Tibial nerve (tissue), 4 donors: ENCODE results near the gene CNST. TPM values are rescaled to one million over a fixed set of nuclear protein-coding genes. Genes with fewer than 3 reads are reported as not detected.

Experiments
- DNase-seq, 2 donors: peaks; one replicate each; pipeline ENCODE4 v3.0.0-alpha.2; 2019; ENCODE audit warnings: low spot score in 2 of 2
- H3K27ac ChIP-seq, 4 donors: fragments of 200-600 bp; sonication (generic) in 3 of 4; one replicate each; pipeline ENCODE4 v1.5.1; 2017 to 2019; ENCODE audit warnings: mild to moderate bottlenecking in 1 of 4
- H3K27me3 ChIP-seq, 2 donors: fragments of 200-600 bp; sonication (generic) in 1 of 2; one replicate each; pipeline versions ENCODE4 v1.5.1 to v1.6.0; 2017 to 2019
- H3K36me3 ChIP-seq, 3 donors: fragments of 200-600 bp; sonication (generic); one replicate each; pipeline ENCODE4 v1.5.1; 2018 to 2019
- H3K4me1 ChIP-seq, 4 donors: fragments of 200-600 bp; sonication (generic) in 3 of 4; one replicate each; pipeline ENCODE4 v1.5.1; 2017 to 2019
- H3K4me3 ChIP-seq, 4 donors: fragments of 200-600 bp; sonication (generic) in 3 of 4; one replicate each; pipeline ENCODE4 v1.5.1; 2017 to 2019; ENCODE audit warnings: mild to moderate bottlenecking in 1 of 4, moderate library complexity in 1 of 4
- H3K9me3 ChIP-seq, 4 donors: fragments of 200-600 bp; sonication (generic) in 3 of 4; one replicate each; pipeline ENCODE4 v1.5.1; 2017 to 2019
- EP300 ChIP-seq, 2 donors: sonication (generic); formaldehyde crosslinking; IDR thresholded peaks; one replicate each; pipeline ENCODE4 v1.6.1; 2017; ENCODE audit warnings: antibody characterized with exemption in 2 of 2, mild to moderate bottlenecking in 1 of 2
- POLR2A ChIP-seq, 2 donors: fragments of 450-650 bp; IDR thresholded peaks; one replicate each; pipeline ENCODE4 v1.6.1; 2017; ENCODE audit warnings: antibody characterized with exemption in 2 of 2, mild to moderate bottlenecking in 2 of 2, moderate library complexity in 2 of 2
- WGBS, 2 donors: methylation state at CpG; one replicate each; pipeline ENCODE4 v1.1.5; 2018; 5-methylcytosine and 5-hydroxymethylcytosine counted together
- total RNA-seq, 4 donors: library from RNA; depleted of rRNA; stranded (reverse); fragments of >200 nt; gene quantifications; one replicate each; pipeline ENCODE4 v1.1.0, GENCODE V29; 2016
- TF ChIP-seq, protein P1 (sequence below), 5 experiments: fragments of 200-600 bp in 3 of 5; fragments of 450-650 bp in 2 of 5; sonication (generic) in 3 of 5; IDR thresholded peaks; one replicate each; pipeline ENCODE4 v1.5.1; 2016 to 2019; ENCODE audit warnings: antibody characterized with exemption in 5 of 5, mild to moderate bottlenecking in 3 of 5, moderate library complexity in 2 of 5

CNST gene, protein sequence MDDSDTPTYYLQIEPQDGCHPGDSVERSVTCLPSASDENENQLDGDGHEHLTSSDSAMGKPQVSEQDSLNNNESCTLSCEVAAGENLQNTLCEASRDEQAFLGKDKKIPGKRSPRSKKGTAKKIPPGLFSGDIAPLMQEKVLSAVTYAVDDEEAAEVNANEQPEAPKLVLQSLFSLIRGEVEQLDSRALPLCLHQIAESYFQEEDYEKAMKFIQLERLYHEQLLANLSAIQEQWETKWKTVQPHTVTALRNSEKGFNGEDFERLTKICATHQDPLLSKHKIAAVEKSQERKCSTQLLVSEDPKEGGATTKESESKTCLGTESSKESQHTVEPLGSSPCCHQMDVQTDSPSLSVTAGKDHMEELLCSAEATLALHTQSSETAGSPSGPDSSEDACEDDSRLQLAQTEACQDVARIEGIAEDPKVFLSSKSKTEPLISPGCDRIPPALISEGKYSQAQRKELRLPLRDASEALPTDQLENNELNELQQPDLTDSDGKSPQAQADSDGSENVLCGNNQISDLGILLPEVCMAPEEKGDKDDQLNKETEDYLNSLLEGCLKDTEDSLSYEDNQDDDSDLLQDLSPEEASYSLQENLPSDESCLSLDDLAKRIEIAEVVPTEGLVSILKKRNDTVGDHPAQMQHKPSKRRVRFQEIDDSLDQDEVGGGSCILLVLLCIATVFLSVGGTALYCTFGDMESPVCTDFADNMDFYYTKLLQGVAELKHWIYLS
- total RNA-seq, result 10 to 100 TPM; 16.5 to 20.3 (median 17.9) TPM

DNA sequence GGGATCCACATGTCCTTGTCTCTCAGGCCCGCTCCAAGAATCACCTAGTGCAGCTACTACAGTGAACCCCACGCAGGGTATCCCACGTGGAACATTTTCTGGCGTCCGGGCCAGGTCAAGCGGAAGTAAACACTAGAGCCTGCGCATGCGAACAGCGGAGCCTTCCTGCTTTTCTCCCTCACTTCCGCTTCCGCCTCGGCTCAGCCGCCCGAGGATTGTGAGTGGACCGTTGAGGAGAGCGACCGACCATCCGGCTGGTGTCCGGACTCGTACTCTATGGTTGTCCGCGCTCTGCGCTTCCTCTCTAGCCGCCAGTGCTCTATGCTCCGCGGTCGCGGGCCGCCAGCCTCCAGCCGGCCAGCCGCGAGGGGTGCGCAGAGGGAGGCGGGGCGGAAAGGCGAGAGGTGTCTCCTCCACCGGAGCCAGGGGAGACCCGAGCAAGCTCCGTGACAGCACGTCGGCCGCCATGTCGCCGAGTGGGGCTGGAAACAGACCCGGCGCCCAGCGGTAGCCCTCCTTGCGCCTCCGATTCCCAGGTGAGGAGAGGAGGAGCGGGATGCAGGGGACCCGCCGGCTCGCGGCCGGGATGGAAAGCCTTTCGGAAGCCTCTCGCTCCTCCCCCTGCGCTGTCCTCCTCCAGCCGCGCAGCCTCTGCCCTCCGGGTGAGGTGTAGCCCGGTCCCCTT lies at the start of gene CNST, which contains the start of gene TFB2M:
CNST (plus strand) TSS at position 329 of the 685 bp plus-strand sequence. CDS start 25,107 bp downstream, outside the sequence.
TFB2M (minus strand) TSS at position 134 of the 685 bp plus-strand sequence; CDS start at position 11, 123 bp downstream.
- Histone ChIP-seq H3K27ac (peak within 1 kb of the TSS; percentile 76 to 95 (median 94)), H3K36me3 (peaks cover 0 to 18% (median 2%) of the 10 kb centered on the region in 3 donors), H3K9me3 (no peaks in the 10 kb centered on the region), H3K27me3 (no peaks in the 10 kb centered on the region), H3K4me3 (peak within 1 kb of the TSS; percentile 80 to 98 (median 92)), H3K4me1 (peaks cover 3 to 46% (median 27%) of the 10 kb centered on the region in 4 donors)
- 0 to 1% methylated on average over 38 to 44 of the region's 62 CpGs for WGBS, 2 donors
- TF ChIP-seq, protein P1, sequence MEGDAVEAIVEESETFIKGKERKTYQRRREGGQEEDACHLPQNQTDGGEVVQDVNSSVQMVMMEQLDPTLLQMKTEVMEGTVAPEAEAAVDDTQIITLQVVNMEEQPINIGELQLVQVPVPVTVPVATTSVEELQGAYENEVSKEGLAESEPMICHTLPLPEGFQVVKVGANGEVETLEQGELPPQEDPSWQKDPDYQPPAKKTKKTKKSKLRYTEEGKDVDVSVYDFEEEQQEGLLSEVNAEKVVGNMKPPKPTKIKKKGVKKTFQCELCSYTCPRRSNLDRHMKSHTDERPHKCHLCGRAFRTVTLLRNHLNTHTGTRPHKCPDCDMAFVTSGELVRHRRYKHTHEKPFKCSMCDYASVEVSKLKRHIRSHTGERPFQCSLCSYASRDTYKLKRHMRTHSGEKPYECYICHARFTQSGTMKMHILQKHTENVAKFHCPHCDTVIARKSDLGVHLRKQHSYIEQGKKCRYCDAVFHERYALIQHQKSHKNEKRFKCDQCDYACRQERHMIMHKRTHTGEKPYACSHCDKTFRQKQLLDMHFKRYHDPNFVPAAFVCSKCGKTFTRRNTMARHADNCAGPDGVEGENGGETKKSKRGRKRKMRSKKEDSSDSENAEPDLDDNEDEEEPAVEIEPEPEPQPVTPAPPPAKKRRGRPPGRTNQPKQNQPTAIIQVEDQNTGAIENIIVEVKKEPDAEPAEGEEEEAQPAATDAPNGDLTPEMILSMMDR (IDR thresholded peaks at IDR 0.05), result peak in 2 of 5 experiments; percentile 32 to 42
- TF ChIP-seq EP300 (IDR thresholded peaks at IDR 0.05) (peak; percentile 94 to 96), POLR2A (IDR thresholded peaks at IDR 0.05) (peak; percentile 64 to 76)
- peak; percentile 92 for DNase-seq

DNA sequence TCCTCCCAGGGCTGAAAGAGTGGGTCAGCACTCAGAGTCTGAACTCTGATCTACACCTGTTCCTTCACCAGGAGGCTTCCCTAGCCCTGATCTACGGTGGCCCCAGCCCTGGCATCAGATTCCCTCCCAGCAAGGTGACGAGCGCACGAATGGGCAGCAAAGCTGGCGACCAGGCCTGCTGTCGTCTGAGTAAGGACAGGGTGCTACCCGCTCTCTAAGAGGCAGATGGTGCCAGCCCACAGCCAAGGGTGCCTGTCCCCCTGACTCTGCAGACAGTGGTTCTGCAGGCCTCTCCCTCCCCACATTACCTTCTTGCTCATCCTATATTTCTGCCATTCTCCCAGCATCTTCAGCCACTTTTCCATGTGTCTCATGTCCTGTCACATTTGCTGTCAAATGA lies 48.9 kb upstream of the CNST start:
- DNase-seq, result no peak
- Histone ChIP-seq H3K4me3 (no peak overlapping the region), H3K27ac (no peak overlapping the region), H3K9me3 (peaks cover 0 to 50% (median 7%) of the 10 kb centered on the region in 4 donors), H3K4me1 (no peaks in the 10 kb centered on the region), H3K27me3 (no peaks in the 10 kb centered on the region), H3K36me3 (no peaks in the 10 kb centered on the region)
- WGBS, 2 donors, result 84 to 85% methylated on average over 7 of the region's 7 CpGs
- TF ChIP-seq EP300 (IDR thresholded peaks at IDR 0.05) (no peak), POLR2A (IDR thresholded peaks at IDR 0.05) (no peak)
- TF ChIP-seq, protein P1 (IDR thresholded peaks at IDR 0.05), result no peak

DNA sequence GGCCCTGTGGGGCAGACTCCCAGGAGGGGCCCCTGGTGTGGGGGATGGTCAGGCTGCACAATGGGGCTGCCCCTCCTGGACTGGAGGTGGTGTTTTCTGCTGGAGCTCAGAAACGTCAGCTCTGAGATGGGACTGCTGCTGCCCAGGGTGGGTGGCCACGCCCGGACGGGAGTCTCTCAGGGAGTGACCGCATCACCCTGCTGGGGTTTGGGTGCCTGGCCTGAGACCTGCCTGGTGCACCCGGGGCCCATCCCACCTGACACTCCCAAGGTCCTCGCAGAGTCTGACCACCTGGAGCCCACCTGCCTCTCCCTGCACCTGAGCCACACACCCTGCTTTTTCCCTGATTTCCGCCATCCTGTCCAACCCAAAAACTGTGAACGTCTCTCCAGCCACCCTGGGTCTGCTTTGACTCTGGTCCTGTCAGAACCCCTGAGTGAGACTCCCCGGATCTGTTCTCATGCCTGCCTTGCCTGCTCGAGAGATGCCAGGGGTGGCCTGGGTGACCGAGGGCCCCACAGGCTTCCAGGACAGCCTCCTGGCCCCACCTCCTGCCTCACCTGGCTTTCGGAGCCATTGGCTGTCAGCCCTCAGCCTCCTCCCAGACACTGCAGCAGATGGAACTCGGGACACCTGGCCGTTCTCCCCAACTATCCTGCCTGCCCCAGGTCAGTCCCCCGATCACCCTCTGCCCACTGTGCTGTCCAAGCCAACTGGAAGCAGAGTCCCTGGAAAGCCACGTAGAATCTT lies 47.6 kb upstream of the CNST start:
- Histone ChIP-seq H3K9me3 (peaks cover 0 to 39% (median 7%) of the 10 kb centered on the region in 4 donors), H3K4me1 (no peaks in the 10 kb centered on the region), H3K27ac (no peak overlapping the region), H3K4me3 (no peak overlapping the region), H3K27me3 (no peaks in the 10 kb centered on the region), H3K36me3 (no peaks in the 10 kb centered on the region)
- DNase-seq, result no peak
- TF ChIP-seq, protein P1 (IDR thresholded peaks at IDR 0.05), result no peak
- TF ChIP-seq EP300 (IDR thresholded peaks at IDR 0.05) (no peak), POLR2A (IDR thresholded peaks at IDR 0.05) (no peak)
- 87 to 89% methylated on average over 12 to 17 of the region's 17 CpGs for WGBS, 2 donors

DNA sequence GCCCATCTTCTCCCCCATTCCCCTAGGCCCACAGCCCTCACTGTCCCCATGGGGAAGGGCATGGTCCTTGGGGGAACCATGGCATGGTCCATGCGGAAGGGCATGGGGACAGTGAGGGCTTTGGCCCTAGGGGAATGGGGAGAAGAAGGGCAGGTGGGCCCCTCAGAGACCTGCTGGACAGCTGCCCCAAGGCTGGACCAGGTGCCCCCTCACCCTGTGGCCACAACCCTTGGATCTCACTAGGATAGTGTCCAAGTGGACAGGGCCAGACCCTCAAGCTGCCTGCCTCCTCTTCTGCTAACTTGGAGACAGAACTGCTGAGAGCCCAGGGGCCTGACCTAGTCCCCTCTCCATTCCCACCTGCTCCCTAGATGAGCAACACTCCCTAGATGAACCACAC lies 46.7 kb upstream of the CNST start:
- no peak for DNase-seq
- WGBS, 2 donors, result 40 to 100% methylated on average over 1 of the region's 1 CpG
- TF ChIP-seq POLR2A (IDR thresholded peaks at IDR 0.05), result no peak
- no peaks in the 10 kb centered on the region for H3K27me3 ChIP-seq
- no peaks in the 10 kb centered on the region for H3K4me1 ChIP-seq
- no peak overlapping the region for H3K4me3 ChIP-seq
- no peak overlapping the region for H3K27ac ChIP-seq
- peaks cover 0 to 30% (median 7%) of the 10 kb centered on the region in 4 donors for H3K9me3 ChIP-seq
- H3K36me3 ChIP-seq, result no peaks in the 10 kb centered on the region

DNA sequence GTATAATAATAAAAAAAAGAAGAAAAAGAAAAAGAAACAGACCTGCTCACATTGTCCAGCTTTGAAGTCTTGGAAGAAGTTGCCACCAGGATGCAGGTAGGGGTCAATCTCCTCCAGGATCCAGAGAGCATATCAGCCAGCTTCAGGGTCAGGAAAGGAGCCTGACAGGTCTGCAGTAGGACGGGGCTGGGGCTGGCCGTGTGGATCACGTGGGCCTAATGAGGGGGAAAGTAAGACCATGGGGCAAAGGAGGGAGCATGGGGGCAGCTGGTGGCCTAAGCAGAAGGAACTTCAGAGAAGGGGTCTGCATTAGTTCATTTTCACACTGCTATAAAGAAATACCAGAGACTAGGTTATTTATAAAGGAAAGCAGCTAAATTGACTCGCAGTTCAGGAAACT lies 39.9 kb upstream of the CNST start:
- Histone ChIP-seq H3K27ac (no peak overlapping the region), H3K36me3 (no peaks in the 10 kb centered on the region), H3K27me3 (no peaks in the 10 kb centered on the region), H3K4me1 (no peaks in the 10 kb centered on the region), H3K4me3 (no peak overlapping the region), H3K9me3 (peaks cover 0 to 15% (median 0%) of the 10 kb centered on the region in 4 donors)
- DNase-seq, result no peak
- no peak for TF ChIP-seq EP300 (IDR thresholded peaks at IDR 0.05)
- WGBS, 2 donors, result 80 to 81% methylated on average over 4 of the region's 4 CpGs
